OCI-M2 (cell line): ENCODE data around the gene DAB2IP.
"Not testable (repeated sequence)": the region's sequence is repeated elsewhere in the genome, so short reads cannot be mapped to it uniquely, and the experiment has no call there.

Source experiments
- DNase-seq: peaks from one replicate; lab custom pipeline; 2025; ENCODE audit not compliant: unreplicated experiment; lab: John Stamatoyannopoulos, UW

DAB2IP gene

DNA sequence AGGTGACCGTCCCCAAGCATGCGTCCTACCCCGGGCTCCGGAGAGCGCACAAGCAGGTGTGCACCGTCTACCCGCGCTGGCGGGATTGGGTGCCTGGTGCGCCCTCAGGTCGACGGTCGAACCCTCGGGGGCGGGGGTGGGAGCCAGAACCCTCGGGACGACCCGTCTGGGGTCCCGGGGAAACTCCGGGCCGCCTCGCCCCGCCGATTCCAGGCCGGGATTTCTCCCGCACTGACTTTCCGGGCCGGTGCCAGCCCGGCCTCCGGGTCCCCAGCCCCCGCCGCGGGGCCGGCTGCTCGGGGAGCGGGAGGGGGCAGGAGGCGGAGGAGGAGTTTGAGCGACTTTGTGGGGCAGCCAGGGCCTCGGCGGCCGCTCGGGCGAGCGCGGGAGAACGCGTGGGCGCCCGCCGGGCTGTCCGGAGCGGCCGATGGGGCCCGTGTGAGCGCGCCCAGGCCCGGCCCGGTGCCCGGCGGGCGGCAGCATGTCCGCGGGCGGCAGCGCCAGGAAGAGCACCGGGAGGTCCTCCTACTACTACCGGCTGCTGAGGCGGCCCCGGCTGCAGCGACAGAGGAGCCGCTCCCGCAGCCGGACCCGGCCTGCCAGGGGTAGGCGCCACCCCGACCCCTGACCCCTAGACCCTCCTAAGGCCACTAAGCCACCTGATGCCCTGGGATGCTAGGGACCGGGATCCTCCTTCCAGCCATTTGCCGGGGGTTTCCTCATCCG lies at the start of gene DAB2IP:
DAB2IP (plus strand) TSS at position 340 of the 726 bp plus-strand sequence; CDS start at position 482, 142 bp downstream.
- no peak for DNase-seq

GRCh38 chr9:121603028-121603427 lies 48.4 kb upstream of the DAB2IP start:
- no peak for DNase-seq

GRCh38 chr9:121604242-121604641 lies 47.2 kb upstream of the DAB2IP start:
- DNase-seq = no peak

DNA sequence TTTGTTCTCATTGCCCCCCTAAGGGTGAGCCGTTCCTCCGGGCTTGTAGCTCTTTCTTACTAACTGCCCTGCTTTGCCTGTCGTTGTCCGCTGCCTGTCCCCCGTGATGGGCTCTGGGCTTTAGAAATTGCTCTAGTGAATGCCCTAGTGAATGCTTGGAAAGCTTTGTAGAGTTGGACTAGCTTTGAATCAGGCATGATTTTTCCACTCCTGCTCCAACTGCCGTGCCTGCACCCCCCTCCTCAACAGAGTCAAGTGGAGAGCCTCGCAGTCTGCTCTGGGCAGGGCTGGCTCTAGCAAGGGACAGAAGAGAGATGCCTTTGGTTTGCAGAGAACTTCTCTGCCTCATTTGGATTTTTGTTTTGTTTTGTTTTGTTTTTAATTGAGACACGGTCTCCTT lies 46.8 kb upstream of the DAB2IP start:
- no peak for DNase-seq

DNA sequence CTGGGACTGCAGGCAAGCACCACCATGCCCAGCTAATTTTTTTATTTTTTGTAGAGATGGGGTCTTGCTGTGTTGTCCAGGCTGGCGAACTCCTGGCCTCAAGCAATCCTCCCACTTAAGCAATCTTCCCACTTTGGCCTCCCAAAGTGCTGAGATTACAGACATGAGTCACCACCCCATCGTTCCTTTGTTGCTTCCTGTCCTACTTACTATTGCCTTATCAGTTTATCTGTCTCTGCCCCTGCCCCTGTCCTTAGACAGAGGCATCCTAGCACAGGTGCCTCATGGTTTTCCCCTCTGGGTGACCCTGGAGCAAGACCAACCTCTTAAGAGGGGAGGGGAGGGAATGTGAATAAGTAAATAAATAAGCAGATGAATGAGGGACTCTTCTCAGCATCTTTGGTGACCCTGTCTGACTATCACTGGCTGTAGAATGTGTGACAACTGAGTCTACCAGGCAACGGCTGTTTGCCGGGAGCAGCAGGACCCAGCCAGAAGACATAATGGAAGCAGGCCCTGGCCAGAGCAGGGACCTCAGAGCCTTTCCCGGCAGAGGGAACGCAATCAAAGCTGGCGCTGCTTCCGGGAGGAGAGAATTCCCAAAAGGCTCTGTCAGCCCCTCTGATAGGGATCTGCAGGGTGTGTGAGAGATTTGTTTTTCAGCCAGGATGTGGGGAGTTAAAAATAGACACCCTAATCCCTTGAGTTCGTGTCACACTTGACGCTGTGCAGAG lies 43.8 kb upstream of the DAB2IP start:
- DNase-seq = no peak

DNA sequence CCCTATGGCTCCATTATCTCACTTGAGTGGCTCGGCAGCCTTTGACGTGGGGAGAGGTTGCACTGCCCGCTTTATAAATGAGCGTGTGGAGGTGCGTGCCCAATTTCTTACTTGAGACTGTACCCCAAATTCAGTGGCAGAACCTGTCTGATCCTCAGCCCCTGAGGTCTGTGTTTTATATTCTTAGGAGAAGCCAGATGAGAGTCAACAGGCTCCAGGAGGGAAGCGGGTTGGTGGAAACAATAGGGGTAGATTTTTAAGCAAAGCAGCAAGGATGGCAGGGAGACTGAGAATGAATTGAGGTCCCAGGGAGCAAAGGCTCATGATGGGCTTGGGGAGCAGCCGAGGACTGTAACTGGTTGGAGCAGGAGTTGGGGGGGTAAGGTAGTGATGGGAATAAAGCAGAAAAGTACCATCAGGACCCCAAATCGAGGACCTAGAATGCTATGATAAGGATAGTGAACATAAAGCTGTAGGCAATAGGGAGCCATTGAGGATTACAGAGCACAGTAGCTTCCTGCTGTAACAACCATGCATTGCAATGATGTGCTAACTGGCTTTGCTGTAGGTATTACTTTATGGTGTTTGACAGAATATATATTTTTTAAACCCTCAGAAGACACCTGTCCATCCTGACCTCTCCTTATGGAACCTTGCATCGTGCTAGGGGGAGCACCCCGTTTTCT lies 43.1 kb upstream of the DAB2IP start:
- no peak for DNase-seq

DNA sequence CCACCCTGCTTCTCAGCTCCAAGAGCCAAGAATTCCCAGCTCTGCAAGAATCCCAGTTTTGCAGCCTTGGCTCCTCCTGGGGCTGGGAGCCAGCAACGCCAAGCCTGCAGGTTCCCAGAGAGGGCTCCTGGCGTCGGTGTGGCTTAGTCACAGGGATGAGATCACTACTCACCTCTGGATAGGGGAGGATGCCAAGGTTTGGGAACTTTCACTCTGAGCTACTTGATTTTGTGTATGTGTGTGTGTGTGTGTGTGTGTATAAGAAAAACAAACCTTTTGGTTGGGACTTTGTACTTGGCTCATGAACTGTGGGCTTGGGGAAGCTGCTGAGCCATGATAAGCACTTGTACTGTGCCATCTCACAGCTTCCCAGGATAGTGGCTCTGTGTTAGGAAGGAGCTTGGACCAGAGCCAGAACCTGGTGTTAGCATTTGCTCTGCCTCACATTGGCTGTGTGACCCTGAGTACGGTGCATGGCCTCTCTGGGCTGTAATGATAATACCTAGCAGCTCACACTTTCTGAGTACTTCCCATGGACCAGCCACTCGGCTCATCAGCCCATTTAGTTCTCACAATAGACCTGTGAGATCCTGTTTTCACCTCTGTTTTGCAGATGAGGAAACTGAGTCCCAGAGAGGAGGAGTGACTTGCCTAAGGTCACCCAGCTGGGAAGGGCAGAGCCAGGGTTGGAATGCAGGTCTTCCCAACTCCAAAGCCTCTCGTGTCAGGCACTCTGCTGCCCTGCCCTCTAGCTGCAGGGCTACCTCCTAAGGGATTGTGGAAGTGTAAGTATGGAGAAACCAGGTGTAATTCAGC lies 41.4 kb upstream of the DAB2IP start:
- DNase-seq = no peak

- no peak for DNase-seq
These were observed 40.8 kb upstream of the DAB2IP start for GRCh38 chr9:121610638-121610953.

GRCh38 chr9:121612511-121612998 lies 38.9 kb upstream of the DAB2IP start:
- no peak for DNase-seq

GRCh38 chr9:121613009-121613752 lies 38.3 kb upstream of the DAB2IP start:
- no peak for DNase-seq

GRCh38 chr9:121616123-121616755 lies 35.2 kb upstream of the DAB2IP start:
- no peak for DNase-seq

- DNase-seq = no peak
These were observed 32.9 kb upstream of the DAB2IP start for GRCh38 chr9:121618504-121618903.

- not testable (repeated sequence) for DNase-seq
These were observed 32.5 kb upstream of the DAB2IP start for GRCh38 chr9:121618910-121619309.

DNA sequence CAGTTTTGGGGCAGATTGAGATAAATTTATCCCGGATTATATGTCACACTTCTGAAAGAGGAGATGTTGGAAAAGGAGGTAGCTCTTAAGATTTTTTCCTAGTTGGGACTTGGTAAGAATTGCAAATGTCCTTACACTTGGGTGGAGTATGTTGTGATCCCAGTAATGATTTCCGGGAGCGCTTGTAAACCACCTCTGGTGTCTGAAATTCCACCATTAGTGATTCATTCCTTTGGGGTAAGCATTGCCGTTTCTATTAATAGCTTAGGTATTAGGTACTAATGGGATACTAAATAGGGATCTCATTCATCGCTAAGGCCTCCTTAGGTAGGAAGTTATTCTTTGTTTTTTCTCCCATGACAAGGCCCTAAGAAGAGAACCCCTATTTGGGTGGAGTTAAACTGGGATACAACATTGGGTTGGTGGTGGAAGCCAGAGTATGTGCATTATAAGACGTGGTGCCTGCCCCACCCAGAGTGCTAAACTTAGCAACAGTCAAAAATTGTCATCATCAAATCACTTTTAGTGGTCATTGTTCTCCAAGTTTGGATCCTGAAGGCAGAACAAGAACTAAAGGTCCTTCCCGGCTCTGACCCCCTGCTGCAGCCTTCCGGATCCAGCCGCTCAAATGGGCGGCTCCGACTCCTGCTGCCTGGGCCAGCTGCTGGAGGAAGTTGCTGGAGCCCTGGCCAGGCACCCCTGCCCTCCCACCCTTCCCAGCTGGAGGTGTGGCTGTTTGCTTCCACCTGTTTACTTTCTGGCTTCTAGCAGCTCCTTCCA lies 31.7 kb upstream of the DAB2IP start:
- DNase-seq = no peak

DNA sequence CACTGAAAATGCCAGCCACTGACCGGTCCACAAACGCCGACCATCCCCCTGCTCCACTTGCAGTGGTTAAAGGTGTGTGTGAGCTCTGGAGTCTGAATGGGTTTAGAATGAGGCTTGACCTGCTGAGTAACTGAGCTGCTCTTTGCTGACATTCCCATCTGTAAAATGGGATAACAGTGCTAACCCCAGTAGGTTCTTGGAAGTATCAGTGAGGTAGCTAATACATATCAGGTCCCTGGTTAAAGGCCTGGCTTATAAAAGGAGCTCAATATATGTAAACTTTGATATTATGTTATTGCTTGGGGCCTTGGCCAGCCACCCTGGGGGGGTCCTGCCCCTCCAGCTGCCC lies 31.1 kb upstream of the DAB2IP start:
- no peak for DNase-seq

DNA sequence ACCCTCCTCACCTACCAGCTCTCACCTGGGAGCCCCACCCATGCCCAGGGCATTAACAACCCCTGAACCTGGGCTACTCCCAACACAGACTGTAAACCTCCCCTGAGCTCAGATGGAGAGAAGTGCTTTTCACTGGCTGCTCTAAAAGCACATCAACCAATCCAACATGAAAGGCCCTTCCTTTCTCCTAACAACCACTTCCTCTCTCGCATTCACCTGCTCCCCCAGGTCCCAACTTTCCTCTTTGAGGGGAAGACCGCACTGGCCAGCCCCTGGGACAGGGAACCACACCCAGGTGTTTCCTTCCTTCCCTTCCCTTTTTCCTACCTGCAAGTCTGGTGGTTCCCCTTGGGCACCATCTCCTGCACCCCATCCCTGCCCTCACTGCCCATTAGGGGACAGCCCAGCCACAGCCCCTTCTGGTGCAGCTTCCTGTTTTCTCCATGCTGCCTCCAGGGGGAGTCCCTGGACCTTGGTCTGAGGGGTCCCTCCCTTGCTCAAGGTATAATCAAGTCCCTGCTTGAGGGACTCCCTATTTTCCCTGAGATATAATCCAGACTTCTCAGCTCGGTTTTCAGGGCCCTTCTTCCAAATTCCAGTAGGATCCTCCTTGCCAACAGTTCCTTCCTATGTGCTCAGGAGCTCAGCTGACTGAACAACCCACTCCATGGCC lies 30.5 kb upstream of the DAB2IP start:
- no peak for DNase-seq

DNA sequence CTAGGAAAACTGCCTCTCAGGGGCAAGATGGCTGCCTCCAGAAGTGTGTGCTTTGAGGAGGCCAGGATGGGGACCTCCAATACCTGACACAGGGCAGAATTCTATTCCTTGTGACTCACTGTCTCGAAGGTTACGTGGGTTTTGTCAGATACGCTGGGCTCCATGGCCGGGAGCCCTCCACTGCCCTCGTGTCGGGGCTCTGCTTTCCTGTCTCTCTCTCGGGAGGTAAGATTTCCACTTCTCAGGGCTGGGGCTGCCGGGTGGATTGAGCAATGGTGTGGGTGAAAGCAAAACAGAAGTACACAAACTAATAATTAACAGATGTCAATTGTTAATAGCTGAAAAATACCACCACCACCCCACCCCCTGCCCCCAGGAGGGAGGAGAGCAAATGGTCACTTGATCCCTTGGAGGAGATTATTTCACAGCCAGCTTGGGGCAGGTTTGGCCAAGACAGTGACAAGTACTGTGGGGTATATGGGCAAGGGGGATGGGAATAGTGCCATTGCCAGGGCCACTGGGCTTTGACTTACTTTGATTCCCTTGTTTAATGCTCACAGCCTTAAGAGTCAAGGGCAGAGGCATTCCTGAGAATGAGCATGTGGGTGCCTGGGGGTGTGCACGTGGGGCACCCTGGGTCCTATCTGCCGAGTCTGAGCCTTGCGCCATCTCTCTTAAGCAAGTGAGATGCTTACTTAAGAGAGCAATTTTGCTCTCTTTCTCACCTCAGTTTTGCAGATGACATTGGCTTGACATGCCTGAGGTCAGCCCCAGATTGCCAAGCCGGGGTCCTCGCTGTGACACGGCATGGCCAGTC lies 28.8 kb upstream of the DAB2IP start:
- DNase-seq = no peak

- not testable (repeated sequence) for DNase-seq
These were observed 28.0 kb upstream of the DAB2IP start for GRCh38 chr9:121623430-121623829.
